SK-N-SH treated with all-trans-retinoic acid at 6 μM for 48 hours (cell line): Measurements from ENCODE around the gene CD55.

Experiments
- ATAC-seq: fragments of 200-7000 bp; cut with Tn5 transposase; 3 replicates; pipeline ENCODE4 v1.9.1; 2020; ENCODE audit warnings: mild to moderate bottlenecking, moderate library complexity
- ARNTL ChIP-seq: fragments of 450-650 bp; formaldehyde crosslinking; IDR thresholded peaks from 2 replicates; pipeline ENCODE4 v1.5.0; 2020; ENCODE audit warnings: low read depth, mild to moderate bottlenecking, moderate library complexity, borderline replicate concordance
- BACH2 ChIP-seq: fragments of 250-450 bp; sonication (Bioruptor Pico); IDR thresholded peaks from 2 replicates; pipeline ENCODE4 v1.9.0; 2021; ENCODE audit warnings: mild to moderate bottlenecking, borderline replicate concordance
- ESRRG ChIP-seq: fragments of 250-450 bp; sonication (Bioruptor Pico); IDR thresholded peaks from 2 replicates; pipeline ENCODE4 v1.6.1; 2021; ENCODE audit warnings: mild to moderate bottlenecking
- GLIS3 ChIP-seq: fragments of 250-450 bp; sonication (Bioruptor Pico); IDR thresholded peaks from 2 replicates; pipeline ENCODE4 v1.5.0; 2020; ENCODE audit warnings: mild to moderate bottlenecking, moderate library complexity
- ISL1 ChIP-seq: fragments of 250-450 bp; sonication (Bioruptor Pico); IDR thresholded peaks from 2 replicates; pipeline ENCODE4 v2.1.2; 2022; ENCODE audit warnings: mild to moderate bottlenecking, moderate library complexity
- OSR1 ChIP-seq: fragments of 250-450 bp; sonication (Bioruptor Pico); IDR thresholded peaks from 2 replicates; pipeline ENCODE4 v1.8.0; 2022; ENCODE audit warnings: moderate library complexity, mild to moderate bottlenecking, inconsistent platforms
- PPARA ChIP-seq: fragments of 250-450 bp; sonication (Bioruptor Pico); IDR thresholded peaks from 2 replicates; pipeline ENCODE4 v1.5.0; 2020; ENCODE audit warnings: mild to moderate bottlenecking, borderline replicate concordance
- RARB ChIP-seq: fragments of 250-450 bp; sonication (Bioruptor Pico); IDR thresholded peaks from 2 replicates; pipeline ENCODE4 v1.8.0; 2021; ENCODE audit warnings: mild to moderate bottlenecking, moderate library complexity
- SNAI2 ChIP-seq: fragments of 250-450 bp; sonication (Bioruptor Pico); IDR thresholded peaks from 2 replicates; pipeline ENCODE4 v1.5.0; 2020; ENCODE audit warnings: mild to moderate bottlenecking, moderate library complexity
- TCF4 ChIP-seq: fragments of 250-450 bp; sonication (Bioruptor Pico); IDR thresholded peaks from 2 replicates; pipeline ENCODE4 v1.8.0; 2021; ENCODE audit warnings: mild to moderate bottlenecking, moderate library complexity, borderline replicate concordance
- TOX ChIP-seq: fragments of 250-450 bp; sonication (Bioruptor Pico); IDR thresholded peaks from 2 replicates; pipeline ENCODE4 v1.8.0; 2021; ENCODE audit warnings: mild to moderate bottlenecking, moderate library complexity, borderline replicate concordance
- ZFP3 ChIP-seq: fragments of 250-450 bp; sonication (Bioruptor Pico); IDR thresholded peaks from 2 replicates; pipeline ENCODE4 v1.5.0; 2020; ENCODE audit warnings: mild to moderate bottlenecking, moderate library complexity
- ZFP30 ChIP-seq: fragments of 450-650 bp; formaldehyde crosslinking; IDR thresholded peaks from 2 replicates; pipeline ENCODE4 v1.5.0; 2022; ENCODE audit warnings: mild to moderate bottlenecking, moderate library complexity
- ZNF565 ChIP-seq: fragments of 450-650 bp; formaldehyde crosslinking; conservative IDR thresholded peaks from 2 replicates; pipeline ENCODE4 v1.5.0; 2020; ENCODE audit warnings: low read depth, mild to moderate bottlenecking, moderate library complexity
- ZNF70 ChIP-seq: fragments of 450-650 bp; formaldehyde crosslinking; IDR thresholded peaks from 2 replicates; pipeline ENCODE4 v1.5.0; 2020; ENCODE audit warnings: mild to moderate bottlenecking, moderate library complexity
- ZNF8 ChIP-seq: fragments of 450-650 bp; formaldehyde crosslinking; IDR thresholded peaks from 2 replicates; pipeline ENCODE4 v1.5.0; 2020; ENCODE audit warnings: mild to moderate bottlenecking, moderate library complexity
- TF ChIP-seq, protein P1 (sequence below): fragments of 250-450 bp; sonication (Bioruptor Pico); IDR thresholded peaks from 2 replicates; pipeline ENCODE4 v1.5.1; 2021; ENCODE audit warnings: mild to moderate bottlenecking, moderate library complexity
- TF ChIP-seq, protein P2 (sequence below): fragments of 250-450 bp; sonication (Bioruptor Pico); IDR thresholded peaks from 2 replicates; pipeline ENCODE4 v1.8.0; 2021; ENCODE audit warnings: low read depth, mild to moderate bottlenecking, moderate library complexity, borderline replicate concordance
- TF ChIP-seq, protein P3 (sequence below): fragments of 250-450 bp; sonication (Bioruptor Pico); IDR thresholded peaks from 2 replicates; pipeline ENCODE4 v1.5.0; 2020; ENCODE audit warnings: mild to moderate bottlenecking, moderate library complexity
- TF ChIP-seq, protein P4 (sequence below): fragments of 250-450 bp; sonication (Bioruptor Pico); IDR thresholded peaks from 2 replicates; pipeline ENCODE4 v1.5.1; 2020; ENCODE audit warnings: low read depth, mild to moderate bottlenecking, moderate library complexity

The CD55 gene

DNA sequence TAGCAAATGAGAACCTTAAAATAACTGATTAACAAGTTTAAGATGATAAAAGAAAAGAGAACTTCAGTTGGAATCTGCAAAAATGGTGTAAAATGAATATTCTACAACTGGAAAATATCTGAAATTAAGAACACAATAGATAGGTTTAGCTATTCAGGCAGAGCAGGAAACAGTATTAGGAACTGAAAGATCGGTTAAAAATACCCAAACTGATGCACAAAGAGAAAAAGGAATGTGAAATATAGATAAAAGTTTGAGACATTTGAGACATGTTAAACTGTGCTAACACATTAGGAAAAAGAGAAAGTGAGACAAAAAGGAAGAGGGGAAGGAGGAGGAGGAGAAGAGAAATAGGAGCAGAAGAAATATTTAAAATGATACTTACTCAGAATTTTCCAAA is 12.1 kb downstream of the CD55 start:
- no peak for TF ChIP-seq ARNTL (CRISPR knock-in tag)
- ATAC-seq = no peak

DNA sequence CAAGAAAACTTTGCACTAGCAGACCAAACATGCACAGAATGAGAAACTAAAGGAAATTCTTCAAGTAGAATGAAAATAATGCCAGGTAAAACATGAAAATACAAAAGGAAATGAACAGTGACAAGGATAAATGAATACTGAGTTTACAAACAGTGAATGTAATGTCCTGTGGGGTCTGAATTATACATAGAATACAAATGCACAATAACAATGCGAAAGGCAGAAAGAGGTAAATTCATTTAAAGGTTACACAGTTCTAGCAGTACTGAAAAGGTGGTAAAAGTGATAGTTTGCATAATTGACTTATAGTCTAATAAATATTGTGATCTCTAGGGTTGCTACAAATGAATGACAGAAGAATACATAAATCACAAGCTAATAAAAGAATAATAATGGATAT is 12.9 kb downstream of the CD55 start:
- no peak for ATAC-seq
- TF ChIP-seq ESRRG (CRISPR knock-in tag) = no peak
- TF ChIP-seq, protein P1, sequence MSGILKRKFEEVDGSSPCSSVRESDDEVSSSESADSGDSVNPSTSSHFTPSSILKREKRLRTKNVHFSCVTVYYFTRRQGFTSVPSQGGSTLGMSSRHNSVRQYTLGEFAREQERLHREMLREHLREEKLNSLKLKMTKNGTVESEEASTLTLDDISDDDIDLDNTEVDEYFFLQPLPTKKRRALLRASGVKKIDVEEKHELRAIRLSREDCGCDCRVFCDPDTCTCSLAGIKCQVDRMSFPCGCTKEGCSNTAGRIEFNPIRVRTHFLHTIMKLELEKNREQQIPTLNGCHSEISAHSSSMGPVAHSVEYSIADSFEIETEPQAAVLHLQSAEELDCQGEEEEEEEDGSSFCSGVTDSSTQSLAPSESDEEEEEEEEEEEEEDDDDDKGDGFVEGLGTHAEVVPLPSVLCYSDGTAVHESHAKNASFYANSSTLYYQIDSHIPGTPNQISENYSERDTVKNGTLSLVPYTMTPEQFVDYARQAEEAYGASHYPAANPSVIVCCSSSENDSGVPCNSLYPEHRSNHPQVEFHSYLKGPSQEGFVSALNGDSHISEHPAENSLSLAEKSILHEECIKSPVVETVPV = no peak
- no peak for TF ChIP-seq TOX
- TF ChIP-seq ARNTL (CRISPR knock-in tag) = no peak
- TF ChIP-seq, protein P2, sequence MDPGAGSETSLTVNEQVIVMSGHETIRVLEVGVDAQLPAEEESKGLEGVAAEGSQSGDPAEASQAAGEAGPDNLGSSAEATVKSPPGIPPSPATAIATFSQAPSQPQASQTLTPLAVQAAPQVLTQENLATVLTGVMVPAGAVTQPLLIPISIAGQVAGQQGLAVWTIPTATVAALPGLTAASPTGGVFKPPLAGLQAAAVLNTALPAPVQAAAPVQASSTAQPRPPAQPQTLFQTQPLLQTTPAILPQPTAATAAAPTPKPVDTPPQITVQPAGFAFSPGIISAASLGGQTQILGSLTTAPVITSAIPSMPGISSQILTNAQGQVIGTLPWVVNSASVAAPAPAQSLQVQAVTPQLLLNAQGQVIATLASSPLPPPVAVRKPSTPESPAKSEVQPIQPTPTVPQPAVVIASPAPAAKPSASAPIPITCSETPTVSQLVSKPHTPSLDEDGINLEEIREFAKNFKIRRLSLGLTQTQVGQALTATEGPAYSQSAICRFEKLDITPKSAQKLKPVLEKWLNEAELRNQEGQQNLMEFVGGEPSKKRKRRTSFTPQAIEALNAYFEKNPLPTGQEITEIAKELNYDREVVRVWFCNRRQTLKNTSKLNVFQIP (CRISPR knock-in tag) = no peak
- no peak for TF ChIP-seq SNAI2 (CRISPR knock-in tag)
- TF ChIP-seq ZNF565 (CRISPR knock-in tag) = no peak
- TF ChIP-seq, all 23 proteins: peak for 0

DNA sequence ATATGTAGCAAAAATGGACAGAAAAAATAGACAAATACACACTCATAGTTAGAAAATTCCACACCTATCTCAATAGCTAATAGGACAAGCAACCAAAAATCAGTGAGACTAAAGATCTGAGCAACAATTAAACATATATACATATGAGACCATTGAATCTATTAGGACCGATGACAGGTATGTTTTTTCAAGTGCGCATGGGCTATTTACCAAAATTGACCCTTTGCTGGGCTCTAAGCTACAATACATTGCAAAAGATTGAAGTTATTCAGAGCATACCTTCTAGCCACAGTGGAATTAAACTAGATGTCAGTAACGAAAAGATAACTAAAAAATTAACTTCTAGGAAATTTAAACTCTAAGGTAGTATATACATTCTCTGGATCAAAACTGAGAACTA is 13.7 kb downstream of the CD55 start:
- TF ChIP-seq RARB (no peak), PPARA (CRISPR knock-in tag) (no peak), SNAI2 (CRISPR knock-in tag) (no peak), GLIS3 (no peak), OSR1 (no peak), ZFP30 (CRISPR knock-in tag) (no peak), ARNTL (CRISPR knock-in tag) (no peak), ZNF70 (no peak), ZFP3 (CRISPR knock-in tag) (no peak), ESRRG (CRISPR knock-in tag) (no peak), ISL1 (CRISPR knock-in tag) (no peak), ZNF565 (CRISPR knock-in tag) (no peak), TCF4 (CRISPR knock-in tag) (no peak)
- TF ChIP-seq, protein P3, sequence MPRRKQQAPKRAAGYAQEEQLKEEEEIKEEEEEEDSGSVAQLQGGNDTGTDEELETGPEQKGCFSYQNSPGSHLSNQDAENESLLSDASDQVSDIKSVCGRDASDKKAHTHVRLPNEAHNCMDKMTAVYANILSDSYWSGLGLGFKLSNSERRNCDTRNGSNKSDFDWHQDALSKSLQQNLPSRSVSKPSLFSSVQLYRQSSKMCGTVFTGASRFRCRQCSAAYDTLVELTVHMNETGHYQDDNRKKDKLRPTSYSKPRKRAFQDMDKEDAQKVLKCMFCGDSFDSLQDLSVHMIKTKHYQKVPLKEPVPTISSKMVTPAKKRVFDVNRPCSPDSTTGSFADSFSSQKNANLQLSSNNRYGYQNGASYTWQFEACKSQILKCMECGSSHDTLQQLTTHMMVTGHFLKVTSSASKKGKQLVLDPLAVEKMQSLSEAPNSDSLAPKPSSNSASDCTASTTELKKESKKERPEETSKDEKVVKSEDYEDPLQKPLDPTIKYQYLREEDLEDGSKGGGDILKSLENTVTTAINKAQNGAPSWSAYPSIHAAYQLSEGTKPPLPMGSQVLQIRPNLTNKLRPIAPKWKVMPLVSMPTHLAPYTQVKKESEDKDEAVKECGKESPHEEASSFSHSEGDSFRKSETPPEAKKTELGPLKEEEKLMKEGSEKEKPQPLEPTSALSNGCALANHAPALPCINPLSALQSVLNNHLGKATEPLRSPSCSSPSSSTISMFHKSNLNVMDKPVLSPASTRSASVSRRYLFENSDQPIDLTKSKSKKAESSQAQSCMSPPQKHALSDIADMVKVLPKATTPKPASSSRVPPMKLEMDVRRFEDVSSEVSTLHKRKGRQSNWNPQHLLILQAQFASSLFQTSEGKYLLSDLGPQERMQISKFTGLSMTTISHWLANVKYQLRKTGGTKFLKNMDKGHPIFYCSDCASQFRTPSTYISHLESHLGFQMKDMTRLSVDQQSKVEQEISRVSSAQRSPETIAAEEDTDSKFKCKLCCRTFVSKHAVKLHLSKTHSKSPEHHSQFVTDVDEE (CRISPR knock-in tag) = no peak
- TF ChIP-seq, protein P4, sequence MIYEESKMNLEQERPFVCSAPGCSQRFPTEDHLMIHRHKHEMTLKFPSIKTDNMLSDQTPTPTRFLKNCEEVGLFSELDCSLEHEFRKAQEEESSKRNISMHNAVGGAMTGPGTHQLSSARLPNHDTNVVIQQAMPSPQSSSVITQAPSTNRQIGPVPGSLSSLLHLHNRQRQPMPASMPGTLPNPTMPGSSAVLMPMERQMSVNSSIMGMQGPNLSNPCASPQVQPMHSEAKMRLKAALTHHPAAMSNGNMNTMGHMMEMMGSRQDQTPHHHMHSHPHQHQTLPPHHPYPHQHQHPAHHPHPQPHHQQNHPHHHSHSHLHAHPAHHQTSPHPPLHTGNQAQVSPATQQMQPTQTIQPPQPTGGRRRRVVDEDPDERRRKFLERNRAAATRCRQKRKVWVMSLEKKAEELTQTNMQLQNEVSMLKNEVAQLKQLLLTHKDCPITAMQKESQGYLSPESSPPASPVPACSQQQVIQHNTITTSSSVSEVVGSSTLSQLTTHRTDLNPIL (CRISPR knock-in tag) = no peak
- TF ChIP-seq, all 23 proteins: peak for 0
- ATAC-seq = no peak

DNA sequence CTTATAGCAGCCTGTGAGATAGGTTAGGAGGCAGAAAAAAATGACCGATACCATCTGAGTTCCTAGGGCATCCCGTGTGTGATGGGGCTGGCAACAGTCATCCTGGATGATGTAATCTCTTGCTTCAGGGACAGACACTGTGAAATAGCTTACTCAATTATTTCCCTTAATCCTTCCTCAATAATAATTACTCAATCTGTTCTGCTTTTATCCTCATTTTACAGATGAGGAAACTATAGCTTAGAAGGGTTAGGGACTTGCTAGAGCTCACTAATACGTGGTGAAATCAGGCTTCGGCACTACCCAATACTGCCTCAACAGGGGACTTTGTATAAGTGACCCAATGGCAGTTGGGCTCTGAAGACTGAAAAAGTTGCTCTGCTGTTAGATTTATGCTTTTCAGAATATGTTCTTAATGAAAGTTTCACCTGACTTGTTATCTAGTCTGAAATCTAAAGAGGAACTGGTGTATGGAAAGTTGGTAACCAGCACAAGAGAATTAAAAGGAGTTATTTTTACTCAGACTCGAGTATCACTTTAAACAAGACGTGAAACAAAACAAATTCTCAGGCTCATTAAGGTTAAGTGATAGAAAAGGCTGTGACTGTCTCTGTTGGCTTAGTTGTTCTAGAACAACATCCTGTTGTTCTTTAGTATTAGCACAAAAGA is 14.4 kb downstream of the CD55 start:
- no peak for TF ChIP-seq ISL1 (CRISPR knock-in tag)
- TF ChIP-seq, protein P3 (CRISPR knock-in tag) = no peak
- TF ChIP-seq, protein P1 = no peak
- TF ChIP-seq ZNF8 = no peak
- TF ChIP-seq, protein P2 (CRISPR knock-in tag) = no peak
- TF ChIP-seq ARNTL (CRISPR knock-in tag) = no peak
- no peak for TF ChIP-seq ZFP30 (CRISPR knock-in tag)
- TF ChIP-seq BACH2 = no peak
- TF ChIP-seq OSR1 = no peak
- TF ChIP-seq SNAI2 (CRISPR knock-in tag) = no peak
- no peak for TF ChIP-seq TOX
- ATAC-seq = no peak
